IMR-90 (cell line): Measurements from ENCODE around the gene CYP51A1. TPM values are rescaled to one million over a fixed set of nuclear protein-coding genes. Genes with fewer than 3 reads are reported as not detected.
A peak's percentile ranks its signal among the peaks of the same experiment; 100 is the strongest.

Source experiments
- ATAC-seq: fragments of 200-7000 bp; cut with Tn5 transposase; 2 replicates; pipeline ENCODE4 v1.9.1; 2020; ENCODE audit warnings: low read depth, mild to moderate bottlenecking, moderate library complexity
- BruUV-seq: library from RNA; stranded (reverse); fragments of 400-500 nt; replicated peaks from 2 replicates; lab custom pipeline; 2021; lab: Mats Ljungman, UMichigan
- CTCF ChIA-PET: fragments of 300-600 bp; formaldehyde crosslinking; extraction: SDS; loops from one replicate; lab custom pipeline; 2021; ENCODE audit warnings: antibody characterized with exemption; lab: Yijun Ruan, JAX
- POLR2A ChIA-PET: fragments of 300-600 bp; sonication (Branson Sonifier 250); formaldehyde crosslinking; loops from one replicate; lab custom pipeline; 2022; ENCODE audit warnings: antibody characterized with exemption; ENCODE audit not compliant: unreplicated experiment; lab: Charles Lee
- DNase-seq: peaks from one replicate; pipeline ENCODE4 v3.0.0; 2013
- H2AFZ ChIP-seq: replicated peaks from 2 replicates; pipeline ENCODE3; 2013; ENCODE audit warnings: low read length, mild to moderate bottlenecking; ENCODE audit not compliant: poor library complexity
- H2AK5ac ChIP-seq: 2 replicates; pipeline ENCODE4 v1.6.1; 2013; ENCODE audit warnings: low read depth, low read length, inconsistent platforms
- H2AK9ac ChIP-seq: replicated peaks from 2 replicates; pipeline ENCODE3; 2013; ENCODE audit warnings: mild to moderate bottlenecking, low read depth, low read length, moderate library complexity; ENCODE audit not compliant: poor library complexity
- H2BK120ac ChIP-seq: 2 replicates; pipeline ENCODE4 v1.6.1; 2013; ENCODE audit warnings: low read depth, low read length, inconsistent platforms
- H2BK15ac ChIP-seq: 3 replicates; pipeline ENCODE4 v1.6.1; 2013; ENCODE audit warnings: low read depth, low read length, inconsistent platforms
- H2BK20ac ChIP-seq: 2 replicates; pipeline ENCODE4 v1.6.1; 2013; ENCODE audit warnings: low read depth, mild to moderate bottlenecking, inconsistent platforms, low read length, moderate library complexity
- H2BK5ac ChIP-seq: 2 replicates; pipeline ENCODE4 v1.6.1; 2013; ENCODE audit warnings: mild to moderate bottlenecking, low read depth, low read length, inconsistent platforms; ENCODE audit not compliant: poor library complexity, severe bottlenecking
- H3K14ac ChIP-seq: replicated peaks from 2 replicates; pipeline ENCODE4 v1.6.1; 2013; ENCODE audit warnings: low read depth, low read length, inconsistent platforms
- H3K18ac ChIP-seq: 2 replicates; pipeline ENCODE4 v1.6.1; 2013; ENCODE audit warnings: low read depth, low read length, control low read depth
- H3K23ac ChIP-seq: 2 replicates; pipeline ENCODE4 v1.6.1; 2013; ENCODE audit warnings: low read depth, low read length, inconsistent platforms
- H3K27ac ChIP-seq: 2 replicates; pipeline ENCODE4 v1.5.1; 2013; ENCODE audit warnings: mild to moderate bottlenecking, control low read depth, low read length; ENCODE audit not compliant: insufficient read depth
- H3K27me3 ChIP-seq: 2 replicates; pipeline ENCODE4 v1.6.1; 2013; ENCODE audit warnings: low read length; ENCODE audit not compliant: control insufficient read depth, insufficient read depth
- H3K36me3 ChIP-seq: 2 replicates; pipeline ENCODE4 v1.6.1; 2013; ENCODE audit warnings: low read length, mixed read lengths; ENCODE audit not compliant: control insufficient read depth, insufficient read depth
- H3K4ac ChIP-seq: 2 replicates; pipeline ENCODE4 v1.6.1; 2013; ENCODE audit warnings: low read depth, low read length, inconsistent platforms
- H3K4me1 ChIP-seq: 2 replicates; pipeline ENCODE4 v1.6.1; 2013; ENCODE audit warnings: low read length, mixed read lengths; ENCODE audit not compliant: control insufficient read depth, insufficient read depth
- H3K4me2 ChIP-seq: 2 replicates; pipeline ENCODE4 v1.6.1; 2013; ENCODE audit warnings: low read depth, mild to moderate bottlenecking, control low read depth, low read length, moderate library complexity
- H3K4me3 ChIP-seq: 2 replicates; pipeline ENCODE4 v1.5.1; 2013; ENCODE audit warnings: low read depth, mild to moderate bottlenecking, control low read depth, low read length, moderate library complexity; ENCODE audit not compliant: insufficient read depth
- H3K56ac ChIP-seq: 2 replicates; pipeline ENCODE4 v1.6.1; 2013; ENCODE audit warnings: low read length, inconsistent platforms; ENCODE audit not compliant: insufficient read depth; ENCODE audit errors: extremely low read depth
- H3K79me1 ChIP-seq, 2 experiments: 2 replicates each; pipeline ENCODE4 v1.6.1; 2013; ENCODE audit warnings: low read length in 2 of 2, inconsistent platforms in 1 of 2, low read depth in 1 of 2
- H3K9ac ChIP-seq: 2 replicates; pipeline ENCODE4 v1.6.1; 2013; ENCODE audit warnings: low read depth, low read length, control low read depth
- H3K9me1 ChIP-seq: 2 replicates; pipeline ENCODE4 v1.6.1; 2013; ENCODE audit warnings: low read length, inconsistent platforms; ENCODE audit not compliant: insufficient read depth
- H3K9me3 ChIP-seq: 2 replicates; pipeline ENCODE4 v1.6.1; 2013; ENCODE audit warnings: low read length; ENCODE audit not compliant: control insufficient read depth, insufficient read depth
- H4K20me1 ChIP-seq: 2 replicates; pipeline ENCODE4 v1.6.1; 2013; ENCODE audit warnings: low read length, inconsistent platforms; ENCODE audit not compliant: insufficient read depth
- H4K5ac ChIP-seq: 2 replicates; pipeline ENCODE4 v1.6.1; 2013; ENCODE audit warnings: mild to moderate bottlenecking, low read depth, low read length, control low read depth
- H4K8ac ChIP-seq, 2 experiments: 2 replicates each; pipeline ENCODE4 v1.6.1; 2013; ENCODE audit warnings: low read depth in 2 of 2, low read length in 2 of 2, control low read depth in 1 of 2, inconsistent platforms in 1 of 2
- H4K91ac ChIP-seq: 2 replicates; pipeline ENCODE4 v1.6.1; 2013; ENCODE audit warnings: low read depth, low read length, inconsistent platforms; ENCODE audit not compliant: insufficient read depth
- CTCF ChIP-seq: conservative IDR thresholded peaks from 2 replicates; pipeline ENCODE4 v1.5.1; 2012; ENCODE audit warnings: mild to moderate bottlenecking, low read depth, low read length, improper control_type of control experiment
- MAZ ChIP-seq: IDR thresholded peaks from 2 replicates; pipeline ENCODE4 v1.6.1; 2012; ENCODE audit warnings: low read depth, mild to moderate bottlenecking, low read length, improper control_type of control experiment, moderate library complexity, borderline replicate concordance
- MXI1 ChIP-seq: IDR thresholded peaks from 2 replicates; pipeline ENCODE4 v1.6.1; 2012; ENCODE audit warnings: low read depth, mild to moderate bottlenecking, low read length, moderate library complexity, borderline replicate concordance
- USF2 ChIP-seq: fragments of 150-350 bp; IDR thresholded peaks from 2 replicates; pipeline ENCODE4 v1.6.1; 2017; ENCODE audit warnings: mild to moderate bottlenecking, antibody characterized with exemption, low read length, low read depth
- WGBS, 2 experiments: methylation state at CpG; one replicate each; pipeline versions ENCODE4 v1.1.5 to v1.1.7; 2013; ENCODE audit warnings: missing lambda C conversion rate in 2 of 2; ENCODE audit not compliant: insufficient read length in 1 of 2; ENCODE audit errors: extremely low coverage in 2 of 2; 5-methylcytosine and 5-hydroxymethylcytosine counted together
- dilution Hi-C: fragments of 300-500 bp; cut with HindIII; formaldehyde crosslinking; loops from one replicate; pipeline ENCODE4 v1.14.3; 2018; ENCODE audit warnings: low sequenced_read_pairs; ENCODE audit not compliant: unreplicated experiment
- in situ Hi-C: fragments of 300-500 bp; cut with MboI; formaldehyde crosslinking; loops from 3 replicates; pipeline ENCODE4 v1.14.3; 2019; ENCODE audit warnings: low sequenced_read_pairs, inconsistent platforms, mixed read lengths
- intact Hi-C: fragments of 100-400 bp; cut with micrococcal nuclease; formaldehyde crosslinking; loops from 2 replicates; pipeline ENCODE4 v1.10.0; 2022
- polyA plus RNA-seq, 3 experiments: library from polyadenylated mRNA; depleted of rRNA; stranded (reverse); fragments of >200 nt; gene quantifications; 2 replicates each; pipeline ENCODE4 v1.2.3, GENCODE V29; 2012; ENCODE audit warnings: low replicate concordance in 1 of 3
- total RNA-seq: library from RNA; depleted of rRNA; stranded (reverse); fragments of >200 nt; gene quantifications from 2 replicates; pipeline ENCODE4 v1.2.3, GENCODE V29; 2012

Gene CYP51A1
- total and polyA plus RNA-seq, 2 of the 4 experiments (the other 2 are of a cell fraction) = 12.1 to 76.4 TPM

GRCh38 chr7:92133737-92134270 is 473 bp downstream of the CYP51A1 start:
- Histone ChIP-seq H3K9me3 (no peaks in the 10 kb centered on the region), H3K56ac (peak overlapping the region; percentile 32; the same call in 1 of the 2 replicates), H2AK5ac (peak overlapping the region; percentile 72; the same call in 1 of the 2 replicates), H3K27ac (peak overlapping the region; percentile 73), H2BK120ac (no peak overlapping the region), H3K23ac (no peak overlapping the region), H3K27me3 (no peaks in the 10 kb centered on the region), H2AK9ac (peak overlapping the region; percentile 73), H3K14ac (peak overlapping the region; percentile 26; the same call in 1 of the 2 replicates), H3K4me3 (peak overlapping the region; percentile 80), H3K9ac (peak overlapping the region; percentile 54), H2AFZ (peak overlapping the region; percentile 92), H3K9me1 (no peaks in the 10 kb centered on the region), H2BK20ac (no peak overlapping the region), H4K91ac (peak overlapping the region; percentile 62; the same call in 1 of the 2 replicates), H2BK15ac (no peak overlapping the region), H4K5ac (peak overlapping the region; percentile 87), H3K4ac (peak overlapping the region; percentile 58), H3K4me1 (no peaks in the 10 kb centered on the region), H2BK5ac (peak overlapping the region; percentile 61), H3K36me3 (no peaks in the 10 kb centered on the region), H4K20me1 (peaks cover 5% of the 10 kb centered on the region; the same call in 1 of the 2 replicates), H3K4me2 (peak overlapping the region; percentile 98), H3K18ac (no peak overlapping the region), H3K79me1 (peaks cover 6 to 35% of the 10 kb centered on the region in 2 experiments), H4K8ac (peak overlapping the region; percentile 82 to 93; a peak in 2 of 4 replicates)
- CTCF ChIA-PET = interaction anchor here (1.2 to 1.3 kb wide), 2 partner anchors 42 to 46 kb away, joined by 3 to 7 read pairs; partner anchors contain the start of gene LRRD1
- dilution Hi-C loops = no loop called here
- ATAC-seq (peak; percentile 59), DNase-seq (peak; percentile 61)
- no TSS peak for BruUV-seq
- 4% methylated on average over 22 of the region's 42 CpGs; no CpG with 5 or more reads in 1 of the 2 experiments for WGBS, 2 experiments
- in situ Hi-C loops = no loop called here
- POLR2A ChIA-PET = no interaction called here
- intact Hi-C loops = loop anchor here (2.0 to 10.0 kb wide), 3 partner anchors 78 to 313 kb away; partner anchors contain the start of genes GATAD1 and MTERF1
- peak; percentile 56; the same call in 1 of the 2 replicates for TF ChIP-seq MAZ
- TF ChIP-seq CTCF = peak; percentile 63
- no peak for TF ChIP-seq USF2
- peak; percentile 25; the same call in 1 of the 2 replicates for TF ChIP-seq MXI1
